MCF 10A (cell line): ENCODE results near the gene RASIP1. TPM values are rescaled to one million over a fixed set of nuclear protein-coding genes. Genes with fewer than 3 reads are reported as not detected.

Experiments
- BruUV-seq: library from RNA; stranded (reverse); fragments of 400-500 nt; replicated peaks from 2 replicates; lab custom pipeline; 2021; lab: Mats Ljungman, UMichigan
- CTCF ChIA-PET: fragments of 300-600 bp; sonication (Branson Sonifier 250); formaldehyde crosslinking; extraction: SDS; loops from one replicate; lab custom pipeline; 2021; ENCODE audit warnings: antibody characterized with exemption, inconsistent platforms; lab: Yijun Ruan, JAX
- POLR2A ChIA-PET: fragments of 300-600, 350-650 bp; sonication (Branson Sonifier 250); formaldehyde crosslinking; extraction: SDS; loops from one replicate; lab custom pipeline; 2020; ENCODE audit warnings: antibody characterized with exemption, inconsistent platforms; lab: Yijun Ruan, JAX
- DNase-seq: peaks from one replicate; pipeline ENCODE4 v3.0.0-alpha.2; 2018; ENCODE audit not compliant: unreplicated experiment
- H3K27ac Mint-ChIP-seq: one replicate; pipeline ENCODE4 v1.8.0; 2022; ENCODE audit warnings: mild to moderate bottlenecking, low read depth, mixed read lengths; ENCODE audit not compliant: unreplicated experiment
- H3K27me3 Mint-ChIP-seq: one replicate; pipeline ENCODE4 v1.8.0; 2022; ENCODE audit warnings: mixed read lengths; ENCODE audit not compliant: insufficient read depth, unreplicated experiment
- H3K36me3 Mint-ChIP-seq: one replicate; pipeline ENCODE4 v1.8.0; 2022; ENCODE audit warnings: mild to moderate bottlenecking, moderate library complexity, mixed read lengths; ENCODE audit not compliant: insufficient read depth, unreplicated experiment
- H3K4me1 Mint-ChIP-seq: one replicate; pipeline ENCODE4 v1.8.0; 2022; ENCODE audit warnings: mixed read lengths; ENCODE audit not compliant: insufficient read depth, unreplicated experiment
- H3K4me3 Mint-ChIP-seq: one replicate; pipeline ENCODE4 v1.8.0; 2022; ENCODE audit warnings: mild to moderate bottlenecking, moderate library complexity, mixed read lengths; ENCODE audit not compliant: unreplicated experiment
- H3K9me3 Mint-ChIP-seq: one replicate; pipeline ENCODE4 v1.8.0; 2022; ENCODE audit warnings: mixed read lengths; ENCODE audit not compliant: unreplicated experiment
- CTCF ChIP-seq: fragments of 200-600 bp; IDR thresholded peaks from one replicate; pipeline ENCODE4 v1.8.0; 2022; ENCODE audit warnings: antibody characterized with exemption, mild to moderate bottlenecking; ENCODE audit not compliant: unreplicated experiment
- intact Hi-C: fragments of 100-400 bp; cut with micrococcal nuclease; formaldehyde crosslinking; loops from 2 replicates; pipeline ENCODE4 v1.14.1; 2022
- total RNA-seq: library from RNA; stranded (reverse); gene quantifications from 2 replicates; pipeline ENCODE4 v1.2.3, GENCODE V29; 2022

RASIP1 gene
- total RNA-seq, 1 experiment from 2014 or later = 1.9 TPM

GRCh38 chr19:48735031-48735615 is 5.3 kb downstream of the RASIP1 start:
- Mint-ChIP-seq H3K27ac (no peak overlapping the region), H3K27me3 (peaks cover 19% of the 10 kb centered on the region), H3K4me3 (no peak overlapping the region), H3K9me3 (no peaks in the 10 kb centered on the region), H3K36me3 (no peaks in the 10 kb centered on the region), H3K4me1 (peaks cover 4% of the 10 kb centered on the region)
- POLR2A ChIA-PET = no interaction called here
- intact Hi-C loops = no loop called here
- TF ChIP-seq CTCF = no peak
- no peak for DNase-seq
- BruUV-seq = no TSS peak
- CTCF ChIA-PET = no interaction called here

GRCh38 chr19:48734625-48735024 is 5.8 kb downstream of the RASIP1 start:
- TF ChIP-seq CTCF = no peak
- Mint-ChIP-seq H3K27me3 (peaks cover 19% of the 10 kb centered on the region), H3K4me3 (no peak overlapping the region), H3K36me3 (no peaks in the 10 kb centered on the region), H3K27ac (no peak overlapping the region), H3K9me3 (no peaks in the 10 kb centered on the region), H3K4me1 (peaks cover 4% of the 10 kb centered on the region)
- DNase-seq = no peak
- POLR2A ChIA-PET = no interaction called here
- CTCF ChIA-PET = no interaction called here
- no TSS peak for BruUV-seq
- intact Hi-C loops = no loop called here

GRCh38 chr19:48731452-48731851 is 9.0 kb downstream of the RASIP1 start:
- Mint-ChIP-seq H3K36me3 (no peaks in the 10 kb centered on the region), H3K27ac (no peak overlapping the region), H3K4me1 (no peaks in the 10 kb centered on the region), H3K4me3 (no peak overlapping the region), H3K27me3 (peaks cover 19% of the 10 kb centered on the region), H3K9me3 (no peaks in the 10 kb centered on the region)
- intact Hi-C loops = no loop called here
- CTCF ChIA-PET = no interaction called here
- POLR2A ChIA-PET = no interaction called here
- DNase-seq = no peak
- no peak for TF ChIP-seq CTCF
- no TSS peak for BruUV-seq

- peaks cover 19% of the 10 kb centered on the region for H3K27me3 Mint-ChIP-seq
- ChIA-PET POLR2A (interaction anchor here (1.1 kb wide), 1 partner anchor 17 kb away, joined by 4 read pairs; no protein-coding TSS in a partner anchor), CTCF (interaction anchor here (0.9 kb wide), 1 partner anchor 59 kb away, joined by 3 read pairs; no protein-coding TSS in a partner anchor)
- H3K9me3 Mint-ChIP-seq = peaks cover 8% of the 10 kb centered on the region
- intact Hi-C loops = no loop called here
- DNase-seq = no peak
- BruUV-seq = no TSS peak
- no peak overlapping the region for H3K4me3 Mint-ChIP-seq
- no peaks in the 10 kb centered on the region for H3K36me3 Mint-ChIP-seq
- no peak for TF ChIP-seq CTCF
- peaks cover 8% of the 10 kb centered on the region for H3K4me1 Mint-ChIP-seq
- no peak overlapping the region for H3K27ac Mint-ChIP-seq
These were observed 11.3 kb downstream of the RASIP1 start for GRCh38 chr19:48728911-48729664.
